Measurements from ENCODE around the gene ZBTB46.

Gene ZBTB46

DNA sequence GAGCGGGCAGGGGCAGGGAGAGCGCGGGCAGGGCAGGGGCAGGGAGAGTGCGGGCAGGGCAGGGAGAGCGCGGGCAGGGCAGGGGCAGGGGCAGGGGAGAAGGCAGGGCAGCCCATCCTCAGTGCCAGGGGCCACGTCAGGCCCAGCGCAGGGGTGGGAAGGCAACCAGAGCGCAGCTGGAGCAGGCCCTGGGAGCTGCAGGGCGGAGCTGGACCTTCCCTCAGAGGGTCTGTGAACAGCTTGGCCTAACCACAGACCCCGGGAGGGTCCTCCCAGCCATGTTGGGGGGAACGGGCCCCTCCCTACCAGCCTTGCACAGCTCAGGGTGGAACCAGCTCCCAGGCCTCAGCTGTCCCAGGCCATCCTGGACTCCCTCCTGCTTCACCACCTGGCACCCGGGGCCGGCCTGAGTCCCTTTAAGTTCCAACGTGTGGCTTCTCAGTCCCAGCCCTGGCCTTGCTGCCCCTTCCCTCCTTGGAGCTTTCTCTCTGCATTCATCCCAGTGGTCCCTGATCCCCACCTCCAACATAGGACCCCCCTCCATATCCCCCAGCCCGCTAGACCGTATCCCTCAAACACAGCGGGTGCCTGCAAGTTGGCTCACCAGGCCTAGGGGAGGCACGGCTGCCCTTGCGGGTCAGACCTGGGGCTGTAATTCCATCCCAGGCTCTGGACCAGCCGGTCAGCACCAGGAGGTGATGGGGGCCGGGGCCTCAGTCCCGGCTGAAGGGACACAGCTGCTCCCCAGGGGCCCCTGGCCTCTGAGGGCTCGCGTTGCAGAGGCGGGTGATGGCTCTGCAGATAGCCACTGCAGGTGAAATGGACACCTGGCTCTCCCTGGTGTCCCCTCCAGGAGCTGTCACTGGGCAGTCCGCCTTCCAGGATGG lies 5.6 kb upstream of the ZBTB46 start:
- DNase-seq: no peak

DNA sequence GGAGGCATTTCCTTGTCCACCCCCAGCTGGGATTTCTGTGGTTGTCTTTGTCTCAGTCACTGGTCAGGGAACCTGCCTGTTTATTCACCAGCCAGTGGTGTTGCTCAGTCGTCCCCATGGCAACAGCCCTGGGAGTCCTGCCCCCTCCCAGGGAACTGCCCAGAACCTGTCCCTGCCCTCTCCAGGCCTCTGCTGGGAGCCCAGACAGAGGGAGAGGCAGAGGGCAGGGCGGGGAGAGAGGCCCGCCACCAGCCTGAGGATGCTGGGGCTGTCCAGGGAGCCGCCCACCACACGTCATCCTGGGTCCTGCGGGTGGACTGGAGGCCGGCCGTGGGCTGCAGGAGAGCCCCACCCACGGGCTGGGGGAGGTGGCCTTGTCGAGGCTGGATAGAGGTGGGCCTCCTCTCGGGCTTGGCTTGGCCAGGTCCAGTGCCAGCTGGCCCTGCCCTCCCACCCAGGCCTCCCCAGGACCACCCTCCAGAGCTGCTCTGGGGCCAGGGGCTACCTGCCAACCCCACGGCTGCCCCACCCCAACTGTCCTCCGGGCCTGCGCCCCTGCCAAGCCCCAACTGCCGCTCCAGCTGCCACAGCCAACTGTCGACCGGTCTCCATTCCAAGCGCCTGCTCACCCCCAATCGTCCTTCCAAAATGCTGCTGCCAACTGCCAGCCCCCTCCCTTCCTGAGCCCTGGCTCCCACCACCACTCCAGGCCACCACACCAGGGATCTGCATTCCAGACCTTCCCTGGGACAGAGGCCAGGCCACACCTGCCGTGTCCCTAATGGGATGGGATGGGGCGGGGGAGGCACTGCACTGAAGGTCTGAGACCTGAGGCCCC lies 4.2 kb upstream of the ZBTB46 start:
- no peak for DNase-seq

DNA sequence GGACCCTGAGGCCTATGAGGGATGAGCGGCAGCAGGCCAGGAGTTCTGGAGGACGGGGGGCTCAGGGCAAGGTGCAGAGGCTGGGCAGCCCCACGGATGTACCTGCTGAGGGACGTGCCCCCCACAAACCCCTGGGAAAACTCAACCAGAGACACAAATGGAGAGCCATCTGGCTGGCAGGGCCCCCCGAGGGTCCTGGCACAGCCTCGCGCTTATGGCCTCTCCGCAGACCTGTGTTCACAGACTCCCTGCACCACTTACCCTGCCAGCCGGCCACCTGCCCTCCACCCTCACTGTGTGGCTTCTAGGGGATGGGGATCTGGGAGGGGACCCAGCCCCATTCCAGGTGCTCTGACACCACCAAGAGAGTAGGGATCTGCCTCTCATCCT lies 3.4 kb upstream of the ZBTB46 start:
- DNase-seq: no peak

DNA sequence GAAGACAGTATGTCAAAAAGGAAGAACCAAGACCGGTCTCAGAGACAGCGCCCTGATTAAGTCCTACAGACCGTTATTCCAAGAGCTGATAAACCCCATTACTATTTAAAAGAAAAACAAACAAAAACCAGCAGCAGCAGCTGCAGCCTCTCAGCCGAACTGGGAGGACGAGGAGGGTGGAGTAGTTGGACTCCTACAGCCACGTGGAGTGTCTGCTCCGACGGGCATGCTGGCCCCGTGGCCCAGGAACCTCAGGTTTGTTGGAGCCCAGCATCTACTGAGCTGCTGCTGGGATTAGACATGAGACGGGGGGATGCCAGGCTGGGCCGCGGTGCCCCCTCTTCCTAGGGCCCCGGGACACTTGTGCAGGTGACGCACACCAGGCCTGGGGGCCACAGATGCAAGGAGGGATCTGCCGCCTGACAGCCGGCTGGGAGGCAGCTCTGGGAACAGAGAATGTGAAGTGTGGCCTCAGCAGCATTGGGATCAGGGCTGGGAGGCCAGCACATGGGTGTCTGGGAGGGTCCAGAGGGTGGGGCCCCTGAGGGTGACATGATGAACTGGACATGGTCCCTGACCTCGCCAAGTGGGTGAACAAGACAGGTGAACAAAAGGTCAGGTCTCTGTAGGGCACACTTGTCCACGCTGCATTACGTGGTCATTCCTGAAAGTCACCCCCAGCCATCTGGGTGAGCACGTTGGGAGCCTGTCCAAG lies 2.9 kb upstream of the ZBTB46 start:
- DNase-seq: no peak

DNA sequence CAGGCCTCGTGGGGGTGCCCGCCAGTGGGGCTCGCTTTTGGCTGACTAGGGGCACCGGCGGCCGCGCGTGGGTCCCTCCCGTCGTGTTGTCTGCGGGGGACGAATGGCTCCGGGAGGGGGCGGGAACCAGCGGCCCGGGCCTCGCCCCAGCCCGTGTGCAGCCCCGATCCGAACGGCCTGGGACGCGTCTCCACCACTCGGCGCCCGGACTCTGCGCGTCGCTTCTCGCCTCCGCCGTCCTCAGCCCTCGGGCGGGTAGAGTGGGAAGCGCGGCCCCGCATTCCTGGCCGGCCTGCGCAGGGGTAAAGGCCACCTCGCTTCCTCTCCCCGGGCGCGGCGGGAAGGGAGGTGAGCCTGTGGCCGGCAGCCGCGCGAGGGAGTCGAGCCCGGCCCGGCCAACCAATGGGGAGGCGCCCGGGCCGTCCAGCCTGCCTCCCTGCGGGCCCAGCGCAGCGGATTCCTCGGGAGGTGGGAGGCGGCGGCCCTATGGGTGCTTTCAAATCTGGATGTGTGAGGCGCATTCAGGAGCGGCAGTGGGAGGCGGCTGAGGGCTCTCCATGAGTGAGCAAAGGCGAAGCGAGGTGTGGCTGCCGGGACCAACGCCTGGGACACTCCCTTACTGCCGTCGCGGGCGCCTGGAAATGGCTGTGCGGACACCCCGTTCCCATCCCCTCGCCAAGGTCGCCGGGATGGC lies 1.1 kb upstream of the ZBTB46 start:
- no peak for DNase-seq

DNA sequence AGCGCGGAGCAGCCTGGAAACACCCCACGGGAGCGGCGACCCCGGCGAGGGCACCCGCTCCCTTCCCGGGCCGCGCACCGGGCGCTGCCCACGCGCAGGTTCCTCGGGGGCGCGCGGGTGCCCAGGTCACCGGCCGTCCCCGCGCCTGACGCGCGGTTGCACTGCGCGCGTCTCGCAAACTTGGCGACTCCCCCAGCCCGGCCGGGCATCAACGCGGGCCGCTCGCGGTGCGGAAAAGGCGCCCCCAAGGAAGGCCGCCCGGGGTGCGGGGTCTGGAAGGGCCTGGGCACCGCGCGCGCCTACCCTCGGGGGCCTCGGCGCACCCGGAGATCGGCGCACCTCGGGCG lies 555 bp upstream of the ZBTB46 start:
- DNase-seq: no peak

DNA sequence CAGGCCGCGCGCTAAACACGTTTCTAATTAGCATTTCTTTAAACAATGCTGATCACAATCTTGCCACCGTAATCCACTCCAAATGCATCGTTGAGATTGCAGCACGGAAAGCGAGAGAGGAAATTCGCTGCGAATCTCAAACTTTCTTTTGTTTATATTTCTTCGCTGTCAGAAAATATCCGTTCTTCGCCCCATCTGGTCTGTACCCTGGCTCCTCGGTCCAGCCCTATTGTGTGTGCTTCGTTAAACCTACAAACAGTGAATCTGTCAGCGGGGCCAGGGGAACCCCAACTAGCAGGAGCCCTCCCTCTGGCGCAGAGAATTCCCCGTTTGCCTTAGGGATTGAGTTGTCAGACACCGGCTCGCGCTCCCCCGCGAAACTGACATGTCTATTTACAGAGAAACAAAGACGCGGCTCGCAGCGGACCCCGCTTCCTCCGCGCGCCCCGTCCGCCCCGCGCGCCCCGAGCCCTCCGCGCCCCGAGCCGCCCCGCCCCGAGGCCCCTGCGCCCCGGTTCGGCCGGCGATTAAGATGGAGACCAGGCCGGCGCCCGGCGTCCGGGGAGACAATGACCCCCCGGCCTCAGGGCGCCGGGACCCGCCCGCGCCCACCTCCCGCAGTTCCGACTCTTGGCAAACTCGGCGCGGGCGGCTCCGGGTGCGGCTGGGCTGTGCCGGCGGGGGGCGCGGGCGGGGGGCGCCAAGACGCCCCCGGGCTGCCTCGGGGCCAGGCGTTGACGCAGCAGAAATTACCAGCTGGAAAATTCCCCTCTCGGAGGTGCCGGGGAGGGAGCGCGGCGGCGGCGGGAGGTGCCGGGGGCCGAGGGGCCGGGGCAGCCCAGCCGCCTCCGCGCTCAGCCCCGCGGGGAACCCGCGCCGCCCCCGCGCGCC lies 874 bp downstream of the ZBTB46 start:
- DNase-seq: no peak

DNA sequence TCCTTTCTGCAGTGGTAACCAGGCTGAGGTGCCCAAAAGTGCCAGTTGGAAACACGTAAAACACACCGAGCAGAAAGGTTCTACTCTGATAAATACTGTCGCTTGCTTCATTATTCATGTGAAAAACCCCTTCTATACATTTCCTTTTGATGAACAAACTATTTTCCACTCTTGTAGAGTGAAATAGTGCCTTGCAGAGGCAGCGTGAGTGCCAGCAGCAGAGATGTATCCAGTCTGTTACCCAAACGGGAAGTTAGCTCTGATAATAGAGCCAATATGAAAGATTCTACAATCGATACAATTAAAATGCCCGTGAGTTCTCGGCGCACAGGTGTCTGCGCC lies 1.5 kb downstream of the ZBTB46 start:
- no peak for DNase-seq

DNA sequence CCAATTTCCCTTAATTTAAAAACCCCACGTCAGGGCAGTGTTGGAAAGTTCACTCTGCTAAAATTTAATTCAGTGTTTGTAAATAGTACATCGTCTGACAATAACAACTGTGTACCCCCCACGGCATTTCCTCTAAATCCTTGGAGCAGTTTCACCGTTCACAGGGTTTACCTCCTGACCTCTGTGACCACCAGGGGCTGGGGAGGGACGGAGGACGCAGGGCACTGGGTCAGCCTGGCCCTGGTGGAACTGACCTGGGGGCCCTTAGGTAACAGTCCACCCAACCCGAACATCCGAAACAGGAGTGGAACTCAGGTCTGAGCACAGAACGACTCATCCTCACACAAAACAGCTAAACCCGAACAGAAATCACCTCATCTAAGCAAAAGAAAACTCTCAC lies 2.1 kb downstream of the ZBTB46 start:
- DNase-seq: no peak

DNA sequence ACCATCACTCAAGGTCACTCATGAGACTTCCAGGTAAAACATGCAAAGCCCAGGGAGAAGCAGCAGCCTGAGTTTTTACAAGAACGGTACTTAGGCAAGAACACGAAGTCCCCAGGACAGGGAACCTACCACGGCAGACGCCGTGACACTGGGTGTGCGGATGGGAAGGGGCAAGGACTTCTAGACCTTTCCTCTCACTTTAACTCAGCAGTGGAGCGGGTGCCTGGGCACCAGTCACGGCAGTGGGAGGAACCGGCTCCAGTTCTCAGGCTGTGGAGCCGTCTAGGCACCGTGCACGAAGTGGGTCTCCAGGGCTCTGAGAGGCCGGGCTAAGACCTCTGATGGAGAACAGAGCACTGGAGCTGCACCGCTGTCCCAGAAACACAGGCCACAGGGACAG lies 2.5 kb downstream of the ZBTB46 start:
- DNase-seq: no peak

DNA sequence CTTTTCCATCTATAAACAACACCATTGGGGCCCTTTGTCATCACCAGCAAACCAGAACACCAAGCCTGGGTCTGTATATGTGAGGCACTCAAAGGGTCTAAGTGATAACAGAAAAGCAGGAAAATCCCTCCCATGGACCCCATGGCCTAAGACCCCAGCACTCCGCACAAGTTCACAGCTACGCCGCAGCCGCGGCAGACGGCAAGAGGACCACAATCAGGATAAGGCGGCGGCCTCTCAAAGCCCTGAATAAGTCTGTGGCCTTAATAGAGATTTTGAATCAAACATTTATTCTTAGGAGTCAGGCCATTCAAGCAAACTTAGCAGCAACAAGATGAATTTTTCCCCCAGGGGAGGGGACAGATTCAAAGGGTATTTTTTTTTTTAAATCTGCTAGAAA lies 2.9 kb downstream of the ZBTB46 start:
- no peak for DNase-seq

DNA sequence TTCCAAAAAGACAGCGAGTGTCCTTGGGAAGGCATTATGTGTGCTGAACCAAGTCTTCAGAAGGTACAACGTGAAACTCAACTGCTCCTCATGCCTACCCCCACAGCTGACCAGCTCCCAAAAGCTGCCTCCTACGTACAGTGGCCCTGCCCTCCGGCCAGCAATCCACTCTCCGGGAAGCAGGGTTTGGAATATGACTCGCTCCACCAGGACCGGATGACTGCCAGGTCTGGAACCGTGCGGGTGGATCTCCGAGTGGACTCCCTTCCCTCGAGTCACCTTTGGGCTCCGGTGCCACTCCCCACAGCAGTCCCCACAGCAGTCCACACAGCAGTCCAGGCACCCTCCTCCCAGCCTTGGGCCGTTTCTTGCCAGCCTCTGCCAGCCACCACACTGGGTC lies 4.3 kb downstream of the ZBTB46 start:
- no peak for DNase-seq

DNA sequence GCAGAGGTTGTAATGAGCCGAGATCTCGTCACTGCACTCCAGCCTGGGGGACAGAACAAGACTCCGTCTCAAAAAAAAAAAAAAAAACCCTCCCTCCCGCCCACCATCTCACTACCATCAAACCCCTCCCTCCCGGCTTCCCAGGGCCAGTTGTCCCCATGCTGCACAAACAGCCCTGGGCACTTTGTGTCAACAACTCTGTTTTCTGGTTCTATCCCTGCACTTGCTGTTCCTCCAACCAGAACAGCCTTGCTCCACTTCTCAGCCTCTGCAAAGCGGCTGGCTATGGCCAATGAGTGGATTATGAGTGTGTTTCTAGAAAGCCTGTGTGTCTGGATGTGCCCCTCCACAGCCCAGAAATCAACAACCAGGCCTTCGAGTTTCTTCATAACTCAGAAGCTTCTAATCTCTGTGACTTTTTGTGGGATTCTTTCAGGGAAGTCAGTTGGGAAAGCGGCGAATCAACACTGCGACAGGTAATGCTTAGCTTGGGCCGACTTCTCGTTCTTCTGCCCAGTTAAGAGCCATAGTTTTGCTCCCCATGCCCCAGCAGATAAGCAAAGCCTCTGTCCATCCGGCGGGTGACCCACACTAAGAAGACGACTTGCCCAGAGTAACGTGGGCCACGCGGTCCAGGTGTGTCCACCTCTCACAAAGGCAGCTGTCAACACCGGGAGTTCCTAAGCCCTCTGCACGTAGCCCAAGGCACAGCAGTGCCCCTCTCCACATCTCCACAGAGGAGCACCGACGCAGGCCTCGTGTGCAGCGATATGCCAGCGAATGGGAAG lies 5.5 kb downstream of the ZBTB46 start:
- DNase-seq: no peak

DNA sequence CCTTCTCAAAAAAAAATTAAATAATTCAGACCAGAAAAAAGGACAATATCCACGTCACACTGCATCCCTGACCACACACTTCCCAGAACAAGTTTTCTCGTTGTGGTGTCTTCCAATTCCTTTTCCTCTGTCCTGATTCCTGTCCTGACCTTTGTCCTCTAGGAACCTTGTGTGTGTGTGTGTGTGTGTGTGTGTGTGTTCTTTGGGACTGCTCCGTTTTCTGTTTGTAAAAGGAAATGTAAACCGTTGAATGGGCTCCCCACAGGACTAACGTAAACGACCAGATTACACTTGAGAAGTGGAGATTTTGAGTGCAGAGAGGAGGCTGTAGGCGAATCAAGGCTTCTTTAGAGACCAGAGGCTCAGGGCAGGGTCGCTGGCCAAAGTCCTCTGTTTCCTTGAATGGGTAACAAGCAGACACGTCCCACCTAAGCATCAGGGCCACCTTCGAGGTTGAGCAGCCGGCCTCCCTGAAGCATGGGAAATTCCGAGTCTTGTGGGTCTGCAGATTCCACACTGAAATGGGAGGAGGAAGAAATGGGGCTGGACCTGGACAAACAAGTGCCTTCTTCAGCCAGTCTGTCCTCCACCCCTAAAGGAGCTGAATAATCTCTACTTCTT lies 7.3 kb downstream of the ZBTB46 start:
- DNase-seq: no peak

DNA sequence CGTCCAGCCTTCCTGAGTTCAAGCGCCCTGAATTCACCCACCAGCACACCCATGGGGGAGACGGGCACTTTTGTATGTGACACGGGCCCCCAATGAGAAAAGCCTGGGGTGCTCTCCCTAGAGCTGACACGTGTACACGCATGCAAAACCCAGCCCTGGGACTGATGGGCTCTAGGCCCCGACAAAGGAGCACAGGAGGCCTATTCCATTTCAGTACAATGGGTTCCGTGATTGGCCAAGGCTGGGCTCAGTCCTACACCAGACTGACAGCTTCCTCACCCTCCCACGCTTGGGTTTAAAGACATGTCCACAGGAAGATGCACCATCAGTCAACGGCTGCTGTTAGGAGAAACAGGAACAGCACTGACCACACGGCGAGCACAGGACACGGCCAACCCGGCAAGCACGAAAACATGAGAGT lies 8.8 kb downstream of the ZBTB46 start:
- DNase-seq: no peak

DNA sequence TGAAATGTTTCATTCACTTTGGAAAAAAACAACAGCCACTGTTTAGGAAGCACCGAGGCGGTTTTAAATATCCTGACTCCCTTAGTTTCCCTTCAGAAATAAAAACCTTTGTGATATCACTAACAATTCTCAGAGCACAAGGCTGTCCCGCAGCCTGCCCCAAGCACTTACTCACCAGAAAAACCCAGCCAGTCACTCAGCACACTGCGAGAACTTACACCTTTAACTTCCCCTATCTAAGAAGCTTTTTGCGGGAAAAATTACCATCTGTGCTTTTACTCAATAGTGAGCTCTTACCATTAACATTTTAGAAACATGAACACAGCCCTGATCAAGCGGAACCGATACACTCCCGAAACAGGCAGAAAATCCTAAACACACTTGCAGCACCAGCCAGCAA lies 9.3 kb downstream of the ZBTB46 start:
- DNase-seq: no peak

DNA sequence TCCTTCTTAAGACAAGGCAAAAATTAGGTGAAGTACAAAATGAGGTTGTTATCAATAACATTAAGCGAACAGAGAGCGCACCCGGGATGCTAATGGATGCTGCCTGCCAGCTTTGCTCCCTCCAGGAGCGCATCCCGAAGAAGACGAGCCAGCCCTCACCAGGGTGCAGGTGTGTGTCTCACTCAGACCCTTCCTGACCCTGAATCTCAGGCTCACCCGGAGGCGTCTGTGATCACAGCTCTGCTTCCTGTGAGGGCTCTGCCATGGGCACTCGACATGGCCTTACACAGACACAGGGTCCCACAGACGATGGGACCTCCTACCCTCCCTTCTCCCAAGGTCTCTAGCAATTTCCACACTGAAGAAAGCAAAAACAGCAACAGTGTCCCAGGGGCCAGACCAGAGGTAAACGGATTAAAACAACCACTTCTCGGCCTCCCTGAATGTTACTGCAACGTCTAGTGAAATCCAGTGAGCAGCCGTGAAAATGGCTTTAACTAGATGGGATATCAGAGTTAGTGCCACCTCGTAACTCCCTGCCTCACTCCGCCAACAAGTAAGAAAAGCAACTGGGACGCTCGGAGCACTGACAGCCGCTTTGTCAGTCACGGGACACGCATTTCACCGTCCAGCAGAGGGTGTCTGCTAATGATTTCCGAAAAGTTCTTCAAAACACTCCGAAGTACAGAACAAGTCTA lies 11.7 kb downstream of the ZBTB46 start:
- DNase-seq: no peak

DNA sequence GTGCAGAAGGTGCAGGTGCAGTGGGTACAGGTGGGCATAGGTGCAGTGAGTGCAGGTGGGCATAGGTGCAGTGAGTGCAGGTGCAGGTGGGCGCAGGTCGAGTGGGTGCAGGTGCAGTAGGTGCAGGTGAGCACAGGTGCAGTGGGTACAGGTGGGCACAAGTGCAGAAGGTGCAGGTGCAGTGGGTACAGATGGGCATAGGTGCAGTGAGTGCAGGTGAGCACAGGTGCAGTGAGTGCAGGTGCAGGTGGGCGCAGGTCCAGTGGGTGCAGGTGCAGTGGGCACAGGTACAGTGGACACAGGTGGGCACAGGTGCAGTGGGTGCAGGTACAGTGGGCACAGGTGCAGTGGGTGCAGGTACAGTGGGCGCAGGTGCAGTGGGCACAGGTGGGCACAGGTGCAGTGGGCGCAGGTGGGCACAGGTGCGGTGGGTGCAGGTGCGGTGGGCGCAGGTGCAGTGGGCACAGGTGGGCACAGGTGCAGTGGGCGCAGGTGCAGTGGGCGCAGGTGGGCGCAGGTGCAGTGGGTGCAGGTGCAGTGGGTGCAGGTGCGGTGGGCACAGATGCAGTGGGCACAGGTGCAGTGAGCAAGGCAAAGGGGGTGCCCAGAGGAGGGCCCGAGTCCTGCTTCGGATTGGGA lies 15.3 kb downstream of the ZBTB46 start:
- DNase-seq: no peak

DNA sequence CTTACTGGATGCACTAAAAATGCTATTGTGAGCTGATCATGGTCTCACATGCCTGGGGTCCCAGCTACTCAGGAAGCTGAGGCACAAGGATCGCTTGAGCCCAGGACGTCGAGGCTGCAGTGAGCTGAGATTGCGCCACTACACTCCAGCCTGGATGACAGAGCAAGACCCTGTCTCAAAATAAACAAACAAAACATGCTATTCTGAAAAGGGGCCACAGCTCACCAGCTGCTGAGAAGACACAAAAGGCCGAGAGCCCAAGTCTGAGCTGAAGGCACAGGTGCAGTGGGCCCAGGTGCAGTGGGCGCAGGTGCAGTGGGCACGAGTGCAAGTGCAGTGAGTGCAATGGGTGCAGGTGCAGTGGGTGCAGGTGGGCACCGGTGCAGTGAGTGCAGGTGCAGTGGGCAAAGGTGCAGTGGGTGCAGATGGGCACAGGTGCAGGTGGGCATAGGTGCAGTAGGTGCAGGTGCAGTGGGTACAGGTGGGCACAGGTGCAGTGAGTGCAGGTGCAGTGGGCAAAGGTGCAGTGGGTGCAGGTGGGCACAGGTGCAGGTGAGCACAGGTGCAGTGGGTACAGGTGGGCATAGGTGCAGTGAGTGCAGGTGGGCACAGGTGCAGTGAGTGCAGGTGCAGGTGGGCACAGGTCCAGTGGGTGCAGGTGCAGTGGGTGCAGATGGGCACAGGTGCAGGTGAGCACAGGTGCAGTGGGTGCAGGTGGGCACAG lies 16.0 kb downstream of the ZBTB46 start:
- DNase-seq: no peak

All from stimulated activated CD4-positive, alpha-beta T cell treated with anti-CD3 and anti-CD28 coated beads, Interleukin-4, amount 100 ng/mL, for 1 hour (primary cell).